SH-SY5Y (cell line): ENCODE measurements around the gene TAMM41.

Experiments
- GATA2 ChIP-seq: IDR thresholded peaks from 2 replicates; pipeline ENCODE4 v1.6.1; 2011; ENCODE audit warnings: mild to moderate bottlenecking, low read depth, low read length
- GATA3 ChIP-seq: IDR thresholded peaks from 2 replicates; pipeline ENCODE4 v1.6.1; 2011; ENCODE audit warnings: low read depth, mild to moderate bottlenecking, low read length, moderate library complexity

TAMM41 gene, protein sequence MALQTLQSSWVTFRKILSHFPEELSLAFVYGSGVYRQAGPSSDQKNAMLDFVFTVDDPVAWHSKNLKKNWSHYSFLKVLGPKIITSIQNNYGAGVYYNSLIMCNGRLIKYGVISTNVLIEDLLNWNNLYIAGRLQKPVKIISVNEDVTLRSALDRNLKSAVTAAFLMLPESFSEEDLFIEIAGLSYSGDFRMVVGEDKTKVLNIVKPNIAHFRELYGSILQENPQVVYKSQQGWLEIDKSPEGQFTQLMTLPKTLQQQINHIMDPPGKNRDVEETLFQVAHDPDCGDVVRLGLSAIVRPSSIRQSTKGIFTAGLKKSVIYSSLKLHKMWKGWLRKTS

GRCh38 chr3:11846281-11847266 is at the start of gene TAMM41:
Gene TAMM41 (minus strand): TSS chr3:11846885. CDS start chr3:11846636, 249 bp downstream.
- TF ChIP-seq GATA3 (no peak), GATA2 (no peak)

DNA sequence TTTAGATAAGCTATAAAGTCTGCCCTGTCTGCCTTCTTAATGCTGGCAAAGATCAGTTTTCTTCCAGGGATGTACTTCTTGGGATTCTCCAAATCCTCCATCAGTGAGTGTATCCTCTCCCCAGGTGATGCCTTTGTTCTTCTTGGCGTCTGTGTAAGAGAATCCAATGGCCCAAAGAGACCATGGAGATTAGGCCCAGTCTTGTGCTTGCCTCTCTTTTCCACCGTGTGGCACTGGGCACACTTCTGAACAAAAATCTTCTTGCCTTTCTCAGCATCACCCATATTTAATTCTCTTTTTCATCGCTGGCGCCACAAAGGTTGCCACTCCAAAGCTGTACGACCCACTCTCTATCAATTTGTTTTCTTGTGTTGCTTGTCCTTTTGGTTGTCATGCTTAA is 32.2 kb upstream of the TAMM41 start:
- no peak for TF ChIP-seq GATA3
- no peak for TF ChIP-seq GATA2

GRCh38 chr3:11853450-11853849 is 6.8 kb upstream of the TAMM41 start:
- TF ChIP-seq GATA2 (no peak), GATA3 (no peak)

GRCh38 chr3:11850003-11850402 is 3.3 kb upstream of the TAMM41 start:
- TF ChIP-seq GATA2 (no peak), GATA3 (no peak)

GRCh38 chr3:11847607-11848006 is 922 bp upstream of the TAMM41 start:
- TF ChIP-seq GATA3, result no peak
- no peak for TF ChIP-seq GATA2

- TF ChIP-seq GATA2 (no peak), GATA3 (no peak)
Observed at GRCh38 chr3:11845651-11846050, 1.0 kb downstream of the TAMM41 start.

GRCh38 chr3:11844891-11845290 is 1.8 kb downstream of the TAMM41 start:
- no peak for TF ChIP-seq GATA2
- TF ChIP-seq GATA3, result no peak

DNA sequence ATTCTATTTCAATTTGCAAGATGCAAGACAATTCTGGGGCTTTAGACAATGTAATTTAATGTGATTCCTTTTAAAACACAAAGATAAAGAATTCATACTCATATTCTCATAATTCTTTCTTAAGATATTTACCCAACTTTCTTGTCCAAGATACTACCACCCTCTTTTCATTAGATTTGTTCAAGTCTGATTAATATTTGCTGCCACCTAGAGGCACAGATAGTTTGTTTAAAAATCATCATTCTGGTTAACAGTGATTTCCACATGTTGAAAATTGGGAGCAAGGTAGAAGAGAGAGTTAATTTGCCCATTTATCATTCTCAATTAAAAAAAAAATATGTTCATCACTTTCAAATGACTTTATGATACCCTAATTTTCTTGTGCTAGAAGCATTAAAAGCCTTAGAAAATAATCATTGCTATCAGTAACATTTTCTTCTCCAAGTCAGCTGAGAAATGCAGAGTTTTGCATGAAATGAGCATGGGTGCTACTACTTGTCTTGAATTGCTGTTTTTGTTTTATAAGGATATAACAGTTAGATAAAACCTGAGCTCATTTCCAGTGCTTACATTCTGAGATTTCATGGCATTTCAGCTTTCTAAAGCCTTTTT is 11.6 kb downstream of the TAMM41 start:
- TF ChIP-seq GATA3 (no peak), GATA2 (no peak)

GRCh38 chr3:11832981-11833905 is 13.4 kb downstream of the TAMM41 start:
- TF ChIP-seq GATA3, result no peak
- no peak for TF ChIP-seq GATA2

- TF ChIP-seq GATA3 (no peak), GATA2 (no peak)
Observed at GRCh38 chr3:11829416-11829815, 17.3 kb downstream of the TAMM41 start.

DNA sequence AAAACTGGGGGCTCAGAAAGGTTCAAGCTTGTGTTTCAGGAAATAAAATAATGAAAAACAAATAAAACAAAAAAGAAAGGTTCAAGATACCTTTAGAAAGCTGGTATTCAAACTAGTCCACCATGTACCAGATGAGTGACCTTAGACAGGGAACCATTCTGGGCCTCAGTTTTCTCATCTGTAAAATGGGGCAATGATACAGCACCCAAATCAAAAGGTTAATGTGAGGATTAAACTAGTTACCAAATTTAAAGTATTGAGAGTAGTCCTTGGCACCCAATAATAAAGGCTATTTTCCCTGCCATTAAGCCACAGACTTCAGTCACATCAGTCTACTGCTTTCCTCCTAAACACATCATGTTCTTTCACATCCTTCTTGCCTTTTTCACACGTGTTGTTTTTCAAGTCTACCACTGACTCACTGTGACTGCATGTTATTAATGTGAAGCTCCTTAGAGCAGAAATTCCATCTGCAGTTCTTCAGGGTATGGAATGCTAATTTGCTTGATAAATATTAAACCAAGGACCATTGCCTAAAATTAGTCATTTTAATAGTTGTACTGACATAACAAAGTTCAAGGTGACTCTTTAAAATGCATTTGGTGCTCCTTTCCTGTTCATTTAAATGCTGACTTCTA is 19.9 kb downstream of the TAMM41 start:
- TF ChIP-seq GATA2, result no peak
- TF ChIP-seq GATA3, result no peak

GRCh38 chr3:11825301-11825700 is 21.4 kb downstream of the TAMM41 start:
- TF ChIP-seq GATA3, result no peak
- no peak for TF ChIP-seq GATA2

DNA sequence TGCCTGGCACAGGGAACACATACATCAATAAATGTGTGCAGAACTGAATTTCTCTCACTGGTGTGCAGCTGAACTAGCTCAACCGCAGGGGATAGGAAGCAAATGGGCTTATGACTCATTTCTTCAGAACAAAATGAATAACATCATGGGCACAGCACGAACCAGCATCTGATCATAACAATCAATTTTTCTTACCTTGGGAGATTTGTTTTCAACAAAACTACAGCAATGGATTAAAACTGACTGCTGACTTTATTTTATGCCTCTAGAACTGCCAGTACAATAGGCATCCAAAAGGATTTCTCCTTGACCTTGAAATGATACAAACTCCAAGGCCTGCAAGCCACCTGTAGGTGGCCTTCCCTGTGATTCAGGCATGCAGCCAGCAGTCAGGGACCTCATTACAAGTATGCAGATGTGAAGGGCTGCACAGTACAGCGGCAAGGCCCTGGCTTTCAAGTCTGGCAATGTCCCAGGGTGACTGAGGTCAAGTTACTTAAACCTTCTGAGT is 26.1 kb downstream of the TAMM41 start:
- no peak for TF ChIP-seq GATA2
- no peak for TF ChIP-seq GATA3
